CD4-positive, alpha-beta T cell treated with Interleukin-17A for 4 hours (primary cell): Measurements from ENCODE around the gene CDH22.

Experiments used
- DNase-seq: peaks from one replicate; pipeline ENCODE4 v3.0.0-alpha.2; 2020; ENCODE audit warnings: mixed read lengths

The CDH22 gene, protein sequence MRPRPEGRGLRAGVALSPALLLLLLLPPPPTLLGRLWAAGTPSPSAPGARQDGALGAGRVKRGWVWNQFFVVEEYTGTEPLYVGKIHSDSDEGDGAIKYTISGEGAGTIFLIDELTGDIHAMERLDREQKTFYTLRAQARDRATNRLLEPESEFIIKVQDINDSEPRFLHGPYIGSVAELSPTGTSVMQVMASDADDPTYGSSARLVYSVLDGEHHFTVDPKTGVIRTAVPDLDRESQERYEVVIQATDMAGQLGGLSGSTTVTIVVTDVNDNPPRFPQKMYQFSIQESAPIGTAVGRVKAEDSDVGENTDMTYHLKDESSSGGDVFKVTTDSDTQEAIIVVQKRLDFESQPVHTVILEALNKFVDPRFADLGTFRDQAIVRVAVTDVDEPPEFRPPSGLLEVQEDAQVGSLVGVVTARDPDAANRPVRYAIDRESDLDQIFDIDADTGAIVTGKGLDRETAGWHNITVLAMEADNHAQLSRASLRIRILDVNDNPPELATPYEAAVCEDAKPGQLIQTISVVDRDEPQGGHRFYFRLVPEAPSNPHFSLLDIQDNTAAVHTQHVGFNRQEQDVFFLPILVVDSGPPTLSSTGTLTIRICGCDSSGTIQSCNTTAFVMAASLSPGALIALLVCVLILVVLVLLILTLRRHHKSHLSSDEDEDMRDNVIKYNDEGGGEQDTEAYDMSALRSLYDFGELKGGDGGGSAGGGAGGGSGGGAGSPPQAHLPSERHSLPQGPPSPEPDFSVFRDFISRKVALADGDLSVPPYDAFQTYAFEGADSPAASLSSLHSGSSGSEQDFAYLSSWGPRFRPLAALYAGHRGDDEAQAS

DNA sequence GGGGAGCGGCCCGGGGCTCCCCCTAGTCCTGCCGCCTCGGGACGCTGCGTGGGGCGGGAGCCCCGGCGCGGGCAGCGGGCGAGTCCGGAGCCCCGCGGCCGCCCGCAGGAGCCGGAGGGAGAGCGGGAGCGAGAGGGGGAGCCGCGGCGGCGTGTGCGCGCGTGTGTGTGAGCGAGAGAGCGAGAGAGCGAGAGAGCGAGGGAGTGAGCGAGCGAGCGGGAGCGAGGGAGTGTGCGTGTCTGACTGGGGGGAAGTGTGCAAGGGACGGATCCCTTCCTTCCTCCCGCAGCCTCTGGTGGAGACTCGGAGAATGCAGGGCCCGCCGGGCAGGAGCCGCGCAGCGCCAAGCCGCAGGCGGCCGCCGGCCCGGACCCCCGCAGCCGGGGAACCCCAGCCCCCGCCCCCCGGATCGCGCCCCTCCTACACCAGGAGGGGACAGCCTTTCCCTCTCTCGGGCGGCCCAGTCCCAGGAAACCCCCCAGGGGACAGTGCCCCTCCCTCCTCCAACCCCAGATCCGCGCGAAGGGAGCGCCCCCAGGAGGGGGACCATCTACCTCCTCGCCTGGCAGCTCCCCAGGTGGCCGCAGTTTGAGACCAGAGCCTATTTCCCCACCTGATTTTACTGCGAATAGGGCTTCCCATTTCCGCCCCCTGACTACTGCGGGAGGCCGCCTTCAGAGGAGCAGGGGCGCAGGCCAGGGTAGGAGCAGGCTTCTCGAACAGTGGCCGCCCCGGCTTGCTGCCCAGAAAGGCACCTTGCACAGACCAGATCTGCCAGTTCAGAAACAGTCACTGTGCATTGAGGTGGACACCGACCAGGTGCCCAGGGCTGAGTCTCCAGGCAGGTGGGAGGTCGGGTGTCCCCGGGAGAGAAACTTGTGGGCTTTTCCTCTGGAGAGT, at the start of gene CDH22:
Gene CDH22, minus strand, starts transcription at position 241 of the 900 bp plus-strand sequence. CDS start 57,204 bp downstream, outside the sequence.
- peak; percentile 36 for DNase-seq

DNA sequence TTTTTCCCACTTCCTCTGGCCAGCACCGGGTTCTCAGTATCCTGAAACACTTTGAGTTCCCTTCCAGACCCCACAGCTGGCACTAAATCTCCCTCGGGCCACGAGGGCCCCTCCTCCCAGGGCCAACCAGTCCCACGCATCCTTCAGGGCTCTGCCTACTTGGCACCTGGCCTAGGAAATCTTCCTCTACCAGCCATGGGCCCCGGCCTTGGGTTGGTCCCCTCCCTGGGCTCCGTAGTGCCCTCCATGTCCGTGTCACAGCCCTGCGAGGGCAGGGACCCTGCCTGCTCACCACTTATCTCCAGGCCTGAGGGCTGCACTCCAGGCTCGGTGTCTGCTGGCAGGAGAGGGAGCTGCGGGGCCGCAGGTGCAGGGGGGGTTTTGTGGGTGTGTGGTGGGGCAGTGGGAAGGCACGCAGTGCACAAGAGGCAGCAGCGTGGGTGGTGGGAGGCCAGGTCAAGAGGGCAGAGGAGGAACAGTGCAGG, 48.8 kb upstream of the CDH22 start:
- DNase-seq = no peak

DNA sequence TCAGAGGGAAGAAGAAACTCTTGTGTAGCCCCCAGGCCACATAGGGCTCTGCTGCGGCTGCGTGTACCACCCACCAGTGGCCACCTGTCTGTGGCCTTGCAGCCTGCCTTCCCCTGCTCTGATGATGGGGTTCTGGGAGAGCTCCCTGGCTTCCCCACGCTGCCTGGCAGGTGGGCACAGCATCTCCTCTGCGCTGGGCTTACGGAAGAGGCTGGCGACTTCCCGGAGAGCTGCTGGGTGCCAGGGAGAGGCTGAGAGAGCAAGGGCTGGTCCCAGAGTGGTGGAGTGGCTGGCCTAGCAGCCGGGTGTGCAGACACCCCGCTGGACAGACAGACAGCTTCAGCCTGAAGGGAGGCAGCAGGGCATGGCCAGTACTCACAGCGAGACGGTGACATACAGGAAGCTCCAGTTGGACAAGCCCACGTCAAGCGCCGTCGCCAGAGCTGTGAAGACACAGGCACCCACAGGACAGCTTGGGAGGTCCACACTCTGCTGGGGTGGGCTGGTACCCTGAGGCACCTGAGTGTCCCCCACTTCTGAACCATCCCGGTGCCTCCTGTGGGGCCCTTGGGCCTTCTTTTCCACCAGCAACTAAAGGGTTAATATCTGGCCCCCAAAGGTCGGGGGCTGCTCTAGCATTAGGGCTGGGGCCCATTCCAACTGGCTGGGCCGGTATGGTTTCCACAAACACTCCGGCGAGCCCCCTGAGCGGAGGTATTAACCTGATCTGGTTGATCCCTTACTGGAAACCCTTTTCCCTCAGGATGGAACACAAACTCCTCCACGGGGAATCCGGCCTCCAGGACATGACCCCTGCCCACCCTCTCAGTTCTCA, 48.1 kb upstream of the CDH22 start:
- no peak for DNase-seq

DNA sequence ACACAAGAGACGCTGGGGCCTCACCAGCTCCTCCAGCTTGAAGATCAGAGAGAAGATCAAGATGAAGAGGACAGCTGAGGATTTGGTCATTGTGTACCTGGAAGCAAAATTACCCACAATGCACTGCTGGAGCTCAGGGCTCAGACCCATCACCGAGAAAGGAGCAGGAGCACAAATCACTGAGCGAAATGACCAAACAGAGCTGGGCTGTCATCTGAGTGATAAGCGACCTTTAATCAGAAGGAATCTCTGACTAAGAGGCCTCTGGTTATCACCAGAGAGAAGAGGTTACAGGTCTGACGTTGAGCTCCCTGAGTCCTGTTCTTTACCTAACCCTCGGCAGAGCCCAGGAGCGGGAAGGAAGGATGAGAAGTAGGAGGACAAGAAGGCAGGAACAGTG, 47.5 kb upstream of the CDH22 start:
- DNase-seq = no peak

DNA sequence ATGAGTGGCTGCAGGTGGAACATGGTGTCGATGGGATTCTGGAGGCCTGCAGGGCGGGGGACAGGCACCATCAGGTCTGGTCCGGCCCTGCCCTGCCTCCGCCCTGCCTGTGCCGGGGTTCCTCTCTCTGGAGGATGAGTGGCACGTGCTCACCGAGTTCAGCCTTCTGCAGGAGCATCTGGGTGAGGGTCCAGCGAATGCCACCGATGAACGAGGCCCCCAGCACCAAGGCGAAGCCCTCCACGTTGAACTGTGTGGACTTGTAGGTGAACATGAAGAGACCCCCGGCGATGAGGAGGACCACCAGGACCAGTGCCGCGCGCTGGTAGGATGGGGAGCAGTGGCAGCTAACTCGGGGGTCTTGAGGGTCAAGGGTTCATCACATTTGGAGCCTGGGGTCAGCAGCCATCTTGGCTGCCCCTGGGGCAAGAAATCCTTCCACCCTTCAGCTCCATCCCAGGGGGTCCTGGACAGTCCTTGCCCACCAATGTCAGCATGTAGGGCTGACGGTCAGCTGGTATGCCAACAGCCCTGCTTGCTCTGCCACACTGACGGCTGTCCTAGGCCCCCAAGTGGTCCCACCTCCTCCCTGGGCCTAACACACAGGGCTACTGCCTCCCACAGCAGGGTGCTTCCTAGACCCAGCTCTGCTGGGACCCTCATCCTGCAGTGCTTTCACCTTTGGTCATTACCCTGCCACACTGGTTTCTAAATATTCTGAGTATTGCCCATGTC, 46.8 kb upstream of the CDH22 start:
- DNase-seq = no peak

DNA sequence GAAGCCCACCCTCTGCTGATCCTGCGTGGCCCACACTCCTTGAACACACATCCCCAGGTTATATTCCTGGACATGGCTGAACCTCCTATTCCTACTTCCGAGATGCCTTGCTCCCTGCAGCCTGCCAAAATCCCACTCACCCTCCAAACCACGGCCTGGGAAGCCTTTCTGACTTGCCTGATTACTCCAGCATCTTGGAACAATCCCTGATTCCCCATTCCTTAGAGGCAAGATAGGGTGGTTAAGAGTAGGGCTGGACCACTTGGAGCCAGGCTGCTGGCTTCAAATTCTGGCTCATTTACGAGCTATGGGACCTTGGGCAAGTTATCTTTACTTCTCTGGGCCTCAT, 45.9 kb upstream of the CDH22 start:
- no peak for DNase-seq

DNA sequence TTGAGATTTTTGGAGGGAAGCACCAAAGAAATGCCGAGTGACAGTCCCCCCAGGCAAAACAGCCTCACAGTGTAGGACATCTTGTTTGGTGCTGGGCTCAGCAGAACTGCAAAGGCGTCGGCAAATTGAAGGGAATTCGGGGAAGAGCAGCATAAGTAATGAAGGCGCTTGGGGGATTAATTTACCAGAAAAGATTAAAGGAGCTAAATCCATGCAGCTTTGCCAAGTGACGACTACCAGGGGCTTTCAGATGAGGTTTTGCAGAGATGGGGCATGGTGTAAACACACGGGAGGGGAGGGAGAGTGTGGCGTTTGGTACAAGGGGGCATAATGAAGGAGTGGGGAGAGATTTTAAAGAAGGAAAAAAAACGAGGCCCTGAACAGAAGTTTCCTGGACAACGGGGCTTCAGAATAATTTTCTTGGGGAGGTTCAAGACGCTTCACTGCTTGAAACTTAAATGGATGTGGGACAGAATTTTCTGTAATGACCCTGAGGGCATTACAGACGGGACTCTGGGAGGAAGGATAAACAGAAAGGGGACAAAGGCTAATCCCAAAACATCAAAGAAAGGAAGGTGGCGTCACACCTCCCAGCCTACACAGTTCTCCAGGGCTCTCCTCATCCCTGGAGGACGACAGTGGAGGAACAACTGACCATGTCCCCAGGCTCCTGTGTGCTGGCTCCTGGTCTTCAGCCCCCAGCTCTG, 45.4 kb upstream of the CDH22 start:
- no peak for DNase-seq

DNA sequence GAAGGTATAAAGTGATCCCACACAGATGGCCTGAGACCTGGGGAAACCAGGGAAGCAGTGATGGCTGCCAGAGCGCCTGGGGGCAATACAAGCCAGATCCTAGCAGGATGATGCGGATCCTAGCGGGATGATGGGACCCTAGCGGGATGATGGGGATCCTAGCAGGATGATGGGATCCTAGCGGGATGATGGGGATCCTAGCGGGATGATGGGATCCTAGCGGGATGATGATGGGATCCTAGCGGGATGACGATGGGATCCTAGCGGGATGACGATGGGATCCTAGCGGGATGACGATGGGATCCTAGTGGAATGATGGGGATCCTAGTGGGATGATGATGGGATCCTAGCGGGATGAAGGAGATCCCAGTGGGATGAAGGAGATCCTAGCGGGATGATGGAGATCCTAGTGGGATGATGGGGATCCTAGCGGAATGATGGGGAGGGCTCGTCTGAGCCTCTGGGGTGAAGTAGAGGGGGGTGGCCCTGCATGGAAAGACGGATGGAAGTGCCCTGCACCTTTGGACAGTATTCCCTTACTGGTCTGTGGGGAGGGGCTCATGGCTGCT, 44.2 kb upstream of the CDH22 start:
- DNase-seq = no peak

DNA sequence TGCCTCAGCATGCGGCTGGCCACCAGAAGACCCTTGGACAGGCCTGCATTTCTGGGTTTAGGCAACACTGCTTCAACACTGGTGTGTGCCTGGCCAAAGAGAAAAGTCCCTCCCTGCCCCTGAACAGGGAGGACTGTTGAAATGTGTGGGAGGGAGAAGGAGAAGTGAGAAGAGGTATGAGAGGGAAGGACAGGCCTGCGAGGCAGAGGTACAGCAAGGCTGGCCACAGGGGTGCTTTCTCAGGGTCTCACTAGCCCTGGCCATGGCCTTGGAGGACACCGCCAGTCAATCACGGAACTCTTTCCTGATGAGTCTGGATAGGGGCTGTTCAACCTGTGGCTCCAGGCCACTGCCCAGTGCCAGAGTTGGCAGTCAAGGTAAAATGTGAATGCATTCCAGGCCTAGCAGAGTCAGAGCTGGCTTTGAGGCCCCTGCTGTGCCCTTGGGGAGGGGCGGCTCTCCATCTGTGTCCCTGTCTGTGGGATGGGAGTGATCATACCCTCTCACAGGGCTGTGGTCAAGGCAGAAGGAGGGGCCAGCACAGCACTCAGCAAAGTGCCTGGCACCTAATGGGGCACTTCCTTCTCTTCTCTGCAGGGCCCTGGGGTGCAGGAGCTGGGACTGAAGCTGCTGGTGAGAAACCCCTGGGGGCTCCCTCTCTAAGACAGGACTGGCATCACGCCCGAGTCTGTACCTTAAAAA, 43.2 kb upstream of the CDH22 start:
- DNase-seq = no peak

DNA sequence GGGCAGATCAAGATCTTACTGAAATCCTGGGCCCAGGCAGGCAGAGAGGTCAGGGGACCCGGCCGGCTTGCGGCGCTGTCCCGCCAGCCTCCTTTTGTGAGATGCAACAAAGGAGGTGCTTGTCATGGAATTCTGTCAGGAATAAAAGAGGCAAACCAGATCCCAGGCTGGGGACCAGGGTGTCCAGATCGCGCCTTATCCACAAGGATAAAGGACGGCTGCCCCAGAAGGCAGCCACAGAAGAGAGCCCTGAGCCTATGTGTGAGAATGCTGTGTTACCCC, 42.6 kb upstream of the CDH22 start:
- no peak for DNase-seq

DNA sequence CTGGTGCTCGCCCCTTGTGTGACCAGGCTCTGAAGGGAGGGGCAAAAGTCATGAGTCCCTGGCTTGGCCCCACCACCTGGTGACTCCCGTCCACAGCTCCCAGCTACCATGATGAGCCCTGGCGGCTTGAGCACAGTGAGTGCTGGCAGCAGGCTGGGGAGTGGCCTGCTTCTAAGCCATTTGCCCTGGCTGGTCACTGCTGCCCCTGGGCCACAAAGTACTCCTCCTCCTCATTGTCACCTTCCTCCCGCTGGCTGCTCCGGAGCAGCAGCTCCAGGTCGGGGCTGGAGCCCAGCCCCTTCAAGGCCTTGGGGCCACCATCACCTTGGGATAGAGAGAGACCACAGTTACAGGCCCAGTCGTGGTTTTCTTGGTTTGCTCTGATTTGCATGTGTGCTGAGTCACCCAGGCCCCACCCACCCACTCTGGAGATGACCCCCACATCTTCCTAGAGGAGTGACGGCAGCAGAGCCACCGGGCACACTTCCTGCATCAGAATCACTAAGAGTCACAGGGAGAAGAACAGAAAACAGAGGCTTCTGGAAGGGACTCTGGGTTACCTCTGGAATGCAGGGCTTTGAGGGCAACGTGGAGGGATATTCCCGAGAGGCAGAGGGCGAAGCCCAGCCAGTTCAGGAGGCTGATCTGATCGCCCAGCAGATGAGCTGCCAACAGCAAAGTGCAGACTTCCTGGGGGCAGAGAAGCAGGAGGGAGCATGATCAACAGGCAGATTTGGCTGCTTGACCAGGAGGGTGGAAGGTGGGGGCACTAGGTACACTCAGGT, 42.1 kb upstream of the CDH22 start:
- DNase-seq = no peak

DNA sequence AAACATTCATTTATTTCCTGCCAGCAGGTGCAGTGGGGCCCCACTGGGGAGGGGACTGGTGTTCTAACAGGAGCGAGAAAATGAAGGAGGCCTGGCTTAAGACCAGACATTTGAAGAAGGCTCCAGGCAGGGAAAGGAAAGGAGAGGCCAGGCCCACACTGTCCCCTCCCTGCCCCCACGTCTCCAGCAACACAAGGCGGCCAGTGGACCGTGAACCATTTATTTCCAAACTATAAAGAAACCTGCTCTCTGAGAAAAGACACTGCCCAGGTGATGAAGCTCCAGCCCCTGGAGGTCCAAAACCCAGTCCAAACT, 41.4 kb upstream of the CDH22 start:
- no peak for DNase-seq

DNA sequence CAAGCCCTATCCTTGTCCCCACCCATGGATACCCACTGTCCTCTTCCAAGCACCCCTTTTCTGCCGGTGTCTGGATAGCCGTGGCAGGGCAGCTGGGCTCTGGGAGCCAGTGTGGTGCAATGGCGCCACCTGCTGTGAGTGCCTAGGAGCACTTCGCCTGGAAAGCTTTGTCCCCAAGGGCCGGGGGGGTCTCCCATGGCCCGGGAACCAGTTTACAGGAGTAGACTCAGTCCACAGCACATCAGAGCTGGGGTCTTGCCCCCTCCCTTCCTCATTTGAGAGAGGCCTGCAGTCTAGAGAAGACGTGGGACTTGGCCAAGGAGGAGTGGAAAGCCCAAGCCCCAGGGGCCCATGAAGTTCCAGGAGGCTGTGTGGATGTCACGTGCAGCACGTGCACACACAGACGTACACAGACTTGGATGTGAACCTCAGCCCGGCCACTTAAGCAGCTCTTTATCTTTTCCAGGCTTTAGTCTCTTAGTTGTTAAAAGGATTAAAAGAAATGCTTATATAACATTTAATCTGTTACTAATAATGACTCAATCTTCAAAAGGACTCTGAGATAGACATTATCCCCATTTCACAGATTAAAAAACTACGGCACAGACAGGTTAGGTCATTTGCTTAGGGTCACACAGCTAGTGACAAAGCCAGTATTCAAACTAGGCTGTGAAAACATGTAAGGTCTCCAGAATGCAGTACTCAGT, 40.9 kb upstream of the CDH22 start:
- DNase-seq = peak; percentile 65

DNA sequence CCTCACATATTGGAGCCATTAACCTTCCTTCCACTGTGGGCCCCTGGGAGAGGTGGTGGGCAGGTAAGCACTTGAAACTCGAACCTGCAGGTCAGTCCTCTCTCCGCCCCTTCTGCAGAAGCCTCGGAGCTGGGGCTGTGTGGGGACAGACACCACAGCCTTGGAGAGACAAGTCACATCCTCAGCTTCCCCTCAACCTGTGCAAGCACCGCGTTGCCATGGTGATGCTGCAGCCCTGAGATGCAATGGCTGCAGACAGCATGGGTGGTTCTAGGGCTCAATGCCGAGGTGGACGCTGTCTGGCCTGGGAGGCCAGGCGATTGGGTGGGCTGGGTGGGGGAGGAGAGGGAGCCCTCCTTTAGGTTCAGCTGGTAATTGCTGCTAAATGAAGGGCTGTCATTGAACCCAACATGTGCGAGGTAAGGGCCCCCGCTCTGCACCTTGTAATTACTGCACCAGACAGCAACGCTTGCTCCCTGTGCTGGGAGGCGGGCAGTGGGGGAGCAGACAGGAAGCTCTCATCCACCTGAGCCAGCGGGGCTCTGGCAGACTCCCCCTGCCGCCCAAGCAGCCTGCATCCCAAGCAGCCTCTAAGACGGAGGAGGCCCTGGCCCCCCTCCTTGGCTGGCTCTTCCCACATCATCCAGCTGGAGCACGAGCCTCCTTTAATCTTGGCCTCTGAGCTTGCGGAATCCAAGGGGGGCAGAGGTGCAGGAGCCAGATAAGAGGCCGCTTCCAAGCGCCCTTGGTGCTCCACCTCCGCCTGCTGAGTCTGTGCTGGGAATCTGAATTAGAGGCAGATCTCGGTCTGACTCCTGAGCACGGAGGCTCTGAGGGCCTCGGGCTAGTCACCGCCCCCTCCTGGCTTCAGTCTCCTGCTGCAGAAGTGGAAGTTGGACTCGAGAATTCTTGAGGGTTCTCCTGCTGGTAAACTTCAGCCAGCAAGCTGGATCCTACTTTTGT, 39.8 kb upstream of the CDH22 start:
- DNase-seq = no peak

DNA sequence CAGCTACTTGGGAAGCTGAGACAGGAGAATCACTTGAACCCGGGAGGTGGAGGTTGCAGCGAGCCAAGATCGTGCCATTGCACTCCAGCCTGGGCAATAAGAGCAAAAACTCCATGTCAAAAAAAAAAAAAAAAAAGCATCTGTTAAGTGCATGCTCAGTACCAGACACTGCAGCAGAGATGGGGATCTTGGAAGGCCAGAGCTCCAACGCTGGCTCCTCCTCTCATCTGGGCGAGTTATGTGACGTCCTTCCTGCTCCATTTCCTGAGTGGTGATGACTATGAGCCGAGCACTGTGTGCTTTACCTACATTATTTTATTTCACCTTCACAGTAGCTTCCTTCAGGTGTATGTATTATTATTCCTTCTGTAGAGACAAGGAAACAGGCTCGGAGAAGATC, 38.5 kb upstream of the CDH22 start:
- no peak for DNase-seq

DNA sequence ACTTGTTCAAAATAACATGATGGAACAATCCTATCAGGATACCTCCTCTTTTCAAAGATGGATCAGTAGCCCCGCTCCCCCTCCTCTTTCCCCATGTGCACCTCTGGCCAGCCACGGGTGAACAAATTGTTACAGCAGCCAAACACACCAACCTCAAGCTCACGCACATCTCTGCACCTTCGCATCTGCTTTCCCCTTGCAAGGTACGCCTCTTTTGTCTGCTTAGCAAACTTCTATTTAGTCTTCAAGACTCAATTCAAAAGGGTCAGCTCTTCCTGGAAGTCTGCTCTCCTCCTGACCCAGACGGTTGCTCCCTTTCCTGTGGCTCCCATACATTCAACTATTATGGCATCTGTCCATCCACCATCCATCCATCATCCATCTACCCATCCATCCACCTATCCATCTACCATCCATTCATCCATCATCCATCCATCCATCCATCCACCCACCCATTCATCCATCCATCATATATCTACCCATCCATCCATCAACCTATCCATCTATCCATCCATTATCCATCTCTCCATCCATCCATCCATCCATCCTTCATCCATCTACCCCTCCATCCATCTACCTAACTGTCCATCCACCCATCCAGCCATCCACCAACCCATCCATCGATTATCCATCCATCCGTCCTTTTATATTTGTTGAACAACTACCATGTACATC, 36.3 kb upstream of the CDH22 start:
- DNase-seq = no peak

DNA sequence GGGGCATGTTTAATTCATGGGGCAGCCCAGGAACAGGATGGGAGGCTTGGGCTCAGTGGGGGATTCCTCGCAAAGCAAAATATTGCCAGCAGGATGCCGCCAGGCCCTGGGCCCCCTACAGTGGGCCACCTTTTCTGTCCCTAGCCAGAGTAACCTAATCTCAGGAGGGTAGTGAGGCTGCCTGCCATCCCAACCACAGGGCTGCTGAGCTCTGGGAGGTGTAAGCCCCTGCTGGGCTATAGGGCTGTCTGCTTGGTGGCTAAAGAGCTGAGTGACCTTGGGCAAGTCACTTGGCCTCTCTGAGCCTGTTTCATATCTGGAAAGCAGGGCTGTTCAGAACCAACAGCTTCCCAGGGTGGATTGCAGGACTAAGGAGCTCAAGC, 35.7 kb upstream of the CDH22 start:
- DNase-seq = no peak
